HFF-Myc (cell line): ENCODE measurements around the gene GFER.
"Not testable (repeated sequence)": the region's sequence is repeated elsewhere in the genome, so short reads cannot be mapped to it uniquely, and the experiment has no call there.

Experiments used
- DNase-seq: peaks from one replicate; pipeline ENCODE4 v3.0.0-alpha.2; 2011; ENCODE audit warnings: low read depth; ENCODE audit errors: extremely low read depth
- H3K4me3 ChIP-seq: replicated peaks from 2 replicates; pipeline ENCODE4 v1.5.1; 2011; ENCODE audit warnings: low read depth, mild to moderate bottlenecking, control low read depth, low read length
- TF ChIP-seq, protein P1 (sequence below): IDR thresholded peaks from 2 replicates; pipeline ENCODE4 v1.5.1; 2012; ENCODE audit warnings: mild to moderate bottlenecking, low read depth, low read length, control low read depth; ENCODE audit errors: missing control alignments

The GFER gene

DNA sequence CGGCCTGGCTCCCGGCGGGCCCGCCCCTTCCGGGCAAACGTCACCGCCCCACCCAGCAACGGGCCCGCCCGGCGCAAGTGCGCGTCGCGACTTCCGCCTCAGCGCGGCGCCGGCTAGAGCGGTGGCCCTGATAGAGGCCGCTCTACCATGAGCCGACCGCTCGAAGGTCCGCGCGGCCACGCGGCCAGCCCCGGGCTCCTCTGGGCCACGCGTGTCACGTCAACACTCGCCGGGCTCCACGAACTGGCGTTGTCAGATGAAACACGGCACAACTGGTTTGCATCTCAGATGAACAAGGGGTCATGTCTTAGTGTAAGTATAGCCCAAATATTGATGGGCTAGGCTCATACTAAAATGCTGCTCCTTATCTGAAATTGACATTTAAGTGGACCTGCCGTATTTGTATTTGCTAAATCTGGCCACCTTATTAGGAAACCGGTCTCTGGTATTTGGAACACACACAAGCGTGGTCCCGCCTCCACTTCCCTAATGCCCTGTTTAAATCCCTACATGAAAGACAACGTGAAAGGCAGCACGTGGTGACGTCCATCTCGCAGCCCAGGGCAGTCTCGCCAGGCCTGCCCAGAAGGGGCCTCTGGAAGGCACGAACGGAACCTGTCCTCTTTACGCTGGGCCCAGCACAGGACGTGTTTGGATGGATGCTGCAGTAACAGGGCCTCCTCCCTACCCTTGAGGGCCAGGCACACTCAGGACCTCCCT is 26.0 kb downstream of the GFER start, which contains the start of gene ZNF598:
TSS of gene ZNF598 (minus strand) at position 31 of the 720 bp plus-strand sequence.
- DNase-seq, result no peak
- TF ChIP-seq, protein P1, sequence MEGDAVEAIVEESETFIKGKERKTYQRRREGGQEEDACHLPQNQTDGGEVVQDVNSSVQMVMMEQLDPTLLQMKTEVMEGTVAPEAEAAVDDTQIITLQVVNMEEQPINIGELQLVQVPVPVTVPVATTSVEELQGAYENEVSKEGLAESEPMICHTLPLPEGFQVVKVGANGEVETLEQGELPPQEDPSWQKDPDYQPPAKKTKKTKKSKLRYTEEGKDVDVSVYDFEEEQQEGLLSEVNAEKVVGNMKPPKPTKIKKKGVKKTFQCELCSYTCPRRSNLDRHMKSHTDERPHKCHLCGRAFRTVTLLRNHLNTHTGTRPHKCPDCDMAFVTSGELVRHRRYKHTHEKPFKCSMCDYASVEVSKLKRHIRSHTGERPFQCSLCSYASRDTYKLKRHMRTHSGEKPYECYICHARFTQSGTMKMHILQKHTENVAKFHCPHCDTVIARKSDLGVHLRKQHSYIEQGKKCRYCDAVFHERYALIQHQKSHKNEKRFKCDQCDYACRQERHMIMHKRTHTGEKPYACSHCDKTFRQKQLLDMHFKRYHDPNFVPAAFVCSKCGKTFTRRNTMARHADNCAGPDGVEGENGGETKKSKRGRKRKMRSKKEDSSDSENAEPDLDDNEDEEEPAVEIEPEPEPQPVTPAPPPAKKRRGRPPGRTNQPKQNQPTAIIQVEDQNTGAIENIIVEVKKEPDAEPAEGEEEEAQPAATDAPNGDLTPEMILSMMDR, result no peak
- H3K4me3 ChIP-seq, result peak within 1 kb of the TSS; percentile 69

DNA sequence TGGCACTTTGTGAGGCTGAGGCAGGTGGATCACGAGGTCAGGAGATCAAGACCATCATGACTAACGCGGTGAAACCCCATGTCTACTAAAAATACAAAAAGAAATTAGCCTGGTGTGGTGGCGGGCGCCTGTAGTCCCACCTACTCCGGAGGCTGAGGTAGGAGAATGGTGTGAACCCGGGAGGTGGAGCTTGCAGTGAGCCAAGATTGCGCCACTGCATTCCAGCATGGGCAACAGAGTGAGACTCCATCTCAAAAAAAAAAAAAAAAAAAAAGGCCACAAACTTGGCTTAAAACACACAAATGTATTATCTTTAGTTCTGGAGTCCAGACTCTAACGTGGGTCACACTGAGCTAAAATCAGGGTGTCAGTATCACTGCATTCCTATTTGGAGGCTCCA is 27.7 kb downstream of the GFER start:
- not testable (repeated sequence) for DNase-seq, H3K4me3 ChIP-seq

DNA sequence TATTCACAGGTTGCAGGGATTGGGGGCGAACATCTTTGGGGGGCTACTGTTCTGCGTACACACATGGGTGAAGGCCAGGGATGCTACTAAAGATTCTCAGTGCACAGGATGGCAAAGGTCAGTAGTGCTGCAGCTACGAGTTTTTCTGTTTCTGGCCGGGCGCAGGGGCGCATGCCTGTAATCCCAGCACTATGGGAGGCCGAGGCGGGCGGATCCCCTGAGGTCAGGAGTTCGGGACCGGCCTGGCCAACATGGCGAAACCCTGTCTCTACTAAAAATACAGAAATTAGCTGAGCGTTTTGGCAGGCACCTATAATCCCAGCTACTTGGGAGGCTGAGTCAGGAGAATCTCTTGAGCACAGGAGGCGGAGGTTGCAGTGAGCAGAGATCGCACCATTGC is 29.5 kb downstream of the GFER start:
- H3K4me3 ChIP-seq, result no peak overlapping the region
- TF ChIP-seq, protein P1, result no peak
- DNase-seq, result no peak

DNA sequence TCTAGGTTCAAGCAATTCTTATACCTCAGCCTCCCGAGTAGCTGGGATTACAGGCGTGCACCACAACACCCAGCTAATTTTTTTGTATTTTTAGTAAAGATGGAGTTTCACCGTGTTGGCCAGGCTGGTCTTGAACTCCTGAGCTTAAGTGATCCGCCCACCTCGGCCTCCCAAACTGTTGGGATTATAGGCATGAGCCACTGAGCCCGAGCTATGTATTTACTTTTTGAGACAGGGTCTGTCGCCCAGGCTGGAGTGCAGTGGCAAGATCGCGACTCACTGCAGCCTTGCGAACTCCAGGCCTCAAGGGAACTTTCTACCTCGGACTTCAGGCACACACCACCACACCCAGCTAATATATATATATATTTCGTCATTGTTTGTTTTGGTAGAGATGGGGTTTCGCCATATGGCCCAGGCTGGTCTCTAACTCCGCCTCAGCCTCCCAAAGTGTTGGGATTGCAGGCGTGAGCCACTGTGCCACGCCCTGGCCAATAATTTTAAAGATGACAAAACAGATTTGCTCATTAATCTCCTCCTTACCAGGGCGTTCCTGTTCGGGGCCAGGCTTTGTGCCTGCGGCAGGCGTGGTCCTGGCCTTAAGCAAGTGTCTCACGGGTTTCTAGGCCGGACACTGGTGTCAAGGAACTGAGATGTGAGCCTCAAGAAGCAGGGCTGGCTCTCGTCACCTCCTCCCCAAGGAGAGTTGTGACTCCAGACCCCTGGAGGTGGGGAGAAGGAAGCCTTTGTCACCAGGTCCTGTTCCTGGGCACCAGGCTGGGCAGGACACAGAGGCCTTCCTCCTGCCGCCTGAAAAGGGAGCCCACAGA is 31.3 kb downstream of the GFER start:
- TF ChIP-seq, protein P1, result no peak
- no peak overlapping the region for H3K4me3 ChIP-seq
- no peak for DNase-seq

DNA sequence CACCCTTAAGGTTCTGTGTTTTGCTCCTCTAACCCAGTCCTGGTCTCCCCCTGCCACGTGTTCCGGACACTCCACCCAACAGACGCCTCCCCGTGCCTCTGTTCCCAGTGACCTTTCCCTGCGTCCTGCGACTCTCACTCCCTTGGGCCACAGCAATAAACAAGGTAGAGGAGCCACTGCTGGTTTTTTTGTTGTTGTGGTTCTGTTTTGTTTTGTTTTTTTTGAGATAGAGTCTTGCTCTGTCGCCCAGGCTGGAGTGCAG is 31.9 kb downstream of the GFER start:
- DNase-seq, result no peak
- no peak overlapping the region for H3K4me3 ChIP-seq
- TF ChIP-seq, protein P1, result no peak

DNA sequence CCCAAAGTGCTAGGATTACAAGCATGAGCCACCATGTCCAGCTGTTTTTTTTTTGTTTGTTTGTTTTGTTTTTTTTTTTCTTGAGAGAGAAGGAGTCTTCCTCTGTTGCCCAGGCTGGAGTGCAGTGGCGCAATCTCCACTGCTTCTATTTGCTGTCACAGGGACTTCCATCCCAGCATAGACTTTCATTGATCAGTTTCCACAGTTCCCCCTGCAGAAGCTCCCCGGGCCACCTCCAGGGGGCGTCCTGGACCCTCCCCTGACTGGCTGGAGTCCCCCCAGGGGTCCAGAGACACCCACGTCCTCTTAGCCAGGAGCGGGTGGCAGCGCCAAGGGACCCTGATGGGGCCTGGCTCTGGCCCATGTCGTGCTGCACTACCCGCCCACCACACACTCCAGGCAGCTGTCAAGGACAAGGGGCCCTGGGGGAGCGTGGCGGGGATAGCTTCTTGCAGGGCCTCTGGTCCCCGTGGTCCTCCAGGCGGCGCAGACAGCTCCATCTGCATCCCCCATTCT is 32.5 kb downstream of the GFER start:
- no peak for DNase-seq
- H3K4me3 ChIP-seq, result no peak overlapping the region
- TF ChIP-seq, protein P1, result peak; percentile 66

DNA sequence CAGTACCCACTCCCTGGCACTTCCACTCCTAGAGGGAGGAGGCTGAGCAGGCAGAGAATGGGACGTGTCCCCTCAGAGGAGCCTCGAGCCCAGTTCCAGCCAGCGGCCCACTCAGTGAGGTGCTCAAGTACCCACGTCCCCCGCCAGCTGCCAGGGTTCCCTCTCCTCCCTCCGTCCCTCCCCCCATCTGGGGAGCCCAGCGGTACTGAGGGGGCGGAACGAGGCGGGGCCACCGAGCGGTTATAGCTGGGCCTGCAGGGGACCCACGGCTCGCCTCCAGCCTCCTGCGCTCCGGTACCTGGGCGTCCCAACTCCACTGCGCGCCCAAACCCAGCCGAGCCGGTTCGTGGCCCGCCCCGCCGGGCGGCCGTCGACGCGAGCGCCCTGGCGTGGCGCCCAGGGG is 35.5 kb downstream of the GFER start, which contains the start of gene NPW:
TSS of gene NPW (plus strand) at position 268 of the 403 bp plus-strand sequence.
- TF ChIP-seq, protein P1, result no peak
- peak within 1 kb of the TSS; percentile 59 for H3K4me3 ChIP-seq
- no peak for DNase-seq
